ENCODE measurements around the gene TLK1. TPM values are rescaled to one million over a fixed set of nuclear protein-coding genes. Genes with fewer than 3 reads are reported as not detected.
A peak's percentile ranks its signal among the peaks of the same experiment; 100 is the strongest.

The TLK1 gene
- total and polyA plus RNA-seq, 9 of the 15 experiments (the other 6 are each of a cell fraction or from before 2014, with no cell fraction given), result 20.2 to 101 (median 40.5) TPM

DNA sequence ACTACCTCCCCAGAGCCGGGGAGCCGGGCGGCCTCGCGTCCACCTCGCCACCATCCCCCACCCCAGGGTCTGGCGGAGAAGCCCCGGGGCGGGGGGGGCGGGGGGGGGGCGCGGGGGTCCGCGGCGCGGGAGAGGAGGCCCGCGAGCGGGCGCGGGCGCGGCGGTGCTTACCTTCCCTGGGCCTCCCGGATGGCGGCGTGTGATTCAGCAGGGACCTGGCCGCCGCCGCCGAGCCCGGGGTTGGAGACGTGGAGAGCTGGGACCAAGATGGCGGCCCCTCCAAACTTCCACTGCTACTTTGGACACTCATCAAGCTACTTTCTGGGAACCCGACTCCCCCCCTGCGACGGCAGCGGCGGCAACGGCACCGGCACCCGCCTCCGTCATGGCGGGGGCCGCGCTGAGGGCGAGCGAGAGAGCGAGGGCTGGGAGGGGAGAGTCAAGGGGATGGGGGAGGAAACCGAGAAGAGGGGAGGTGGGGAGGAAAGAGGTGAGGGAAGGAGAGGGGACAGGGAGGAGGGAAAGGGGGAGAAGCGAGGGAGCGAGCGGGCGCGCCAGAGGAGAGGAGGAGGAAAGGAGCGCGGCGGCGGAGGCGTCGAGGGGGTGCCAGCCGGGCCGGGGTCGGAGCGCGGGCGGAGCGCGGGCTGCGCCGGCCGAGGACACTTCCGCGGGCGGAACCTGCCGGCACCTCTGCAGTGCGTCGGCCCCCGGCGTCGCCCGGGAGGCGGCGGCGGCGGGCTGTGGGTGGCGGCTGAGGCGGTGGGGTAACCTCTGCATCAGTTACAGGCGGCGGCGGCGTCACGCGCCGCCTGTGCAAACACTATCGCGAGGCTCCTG, at the start of gene TLK1 (continued):
- TF ChIP-seq, protein P1, sequence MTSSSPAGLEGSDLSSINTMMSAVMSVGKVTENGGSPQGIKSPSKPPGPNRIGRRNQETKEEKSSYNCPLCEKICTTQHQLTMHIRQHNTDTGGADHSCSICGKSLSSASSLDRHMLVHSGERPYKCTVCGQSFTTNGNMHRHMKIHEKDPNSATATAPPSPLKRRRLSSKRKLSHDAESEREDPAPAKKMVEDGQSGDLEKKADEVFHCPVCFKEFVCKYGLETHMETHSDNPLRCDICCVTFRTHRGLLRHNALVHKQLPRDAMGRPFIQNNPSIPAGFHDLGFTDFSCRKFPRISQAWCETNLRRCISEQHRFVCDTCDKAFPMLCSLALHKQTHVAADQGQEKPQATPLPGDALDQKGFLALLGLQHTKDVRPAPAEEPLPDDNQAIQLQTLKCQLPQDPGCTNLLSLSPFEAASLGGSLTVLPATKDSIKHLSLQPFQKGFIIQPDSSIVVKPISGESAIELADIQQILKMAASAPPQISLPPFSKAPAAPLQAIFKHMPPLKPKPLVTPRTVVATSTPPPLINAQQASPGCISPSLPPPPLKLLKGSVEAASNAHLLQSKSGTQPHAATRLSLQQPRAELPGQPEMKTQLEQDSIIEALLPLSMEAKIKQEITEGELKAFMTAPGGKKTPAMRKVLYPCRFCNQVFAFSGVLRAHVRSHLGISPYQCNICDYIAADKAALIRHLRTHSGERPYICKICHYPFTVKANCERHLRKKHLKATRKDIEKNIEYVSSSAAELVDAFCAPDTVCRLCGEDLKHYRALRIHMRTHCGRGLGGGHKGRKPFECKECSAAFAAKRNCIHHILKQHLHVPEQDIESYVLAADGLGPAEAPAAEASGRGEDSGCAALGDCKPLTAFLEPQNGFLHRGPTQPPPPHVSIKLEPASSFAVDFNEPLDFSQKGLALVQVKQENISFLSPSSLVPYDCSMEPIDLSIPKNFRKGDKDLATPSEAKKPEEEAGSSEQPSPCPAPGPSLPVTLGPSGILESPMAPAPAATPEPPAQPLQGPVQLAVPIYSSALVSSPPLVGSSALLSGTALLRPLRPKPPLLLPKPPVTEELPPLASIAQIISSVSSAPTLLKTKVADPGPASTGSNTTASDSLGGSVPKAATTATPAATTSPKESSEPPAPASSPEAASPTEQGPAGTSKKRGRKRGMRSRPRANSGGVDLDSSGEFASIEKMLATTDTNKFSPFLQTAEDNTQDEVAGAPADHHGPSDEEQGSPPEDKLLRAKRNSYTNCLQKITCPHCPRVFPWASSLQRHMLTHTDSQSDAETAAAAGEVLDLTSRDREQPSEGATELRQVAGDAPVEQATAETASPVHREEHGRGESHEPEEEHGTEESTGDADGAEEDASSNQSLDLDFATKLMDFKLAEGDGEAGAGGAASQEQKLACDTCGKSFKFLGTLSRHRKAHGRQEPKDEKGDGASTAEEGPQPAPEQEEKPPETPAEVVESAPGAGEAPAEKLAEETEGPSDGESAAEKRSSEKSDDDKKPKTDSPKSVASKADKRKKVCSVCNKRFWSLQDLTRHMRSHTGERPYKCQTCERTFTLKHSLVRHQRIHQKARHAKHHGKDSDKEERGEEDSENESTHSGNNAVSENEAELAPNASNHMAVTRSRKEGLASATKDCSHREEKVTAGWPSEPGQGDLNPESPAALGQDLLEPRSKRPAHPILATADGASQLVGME (CRISPR knock-in tag; IDR thresholded peaks at IDR 0.05), result peak; percentile 71; the same call in 1 of the 2 replicates
- TF ChIP-seq ZNF717 (CRISPR knock-in tag; IDR thresholded peaks at IDR 0.05), result no peak
- TF ChIP-seq ATF1 (CRISPR knock-in tag; IDR thresholded peaks at IDR 0.05), result no peak
- peak; percentile 37; the same call in 1 of the 2 replicates for TF ChIP-seq ATF1 (tag; IDR thresholded peaks at IDR 0.05)
- TF ChIP-seq RFX5 (IDR thresholded peaks at IDR 0.05; ENCODE audit: low read depth, low read length), result no peak
- TF ChIP-seq FOS (IDR thresholded peaks at IDR 0.05; ENCODE audit: extremely low read depth, insufficient read length), result no peak
- no peak for TF ChIP-seq PKNOX1 (IDR thresholded peaks at IDR 0.05)
- TF ChIP-seq MTA2 (IDR thresholded peaks at IDR 0.05; ENCODE audit: low read depth), result 0 out of 2 replicates have a peak, but pooled peaks have one; percentile 11
- TF ChIP-seq MYC (IDR thresholded peaks at IDR 0.05; ENCODE audit: low read depth, low read length), result no peak; the same call in none of the 2 replicates
- peak; percentile 22; the same call in 1 of the 2 replicates for TF ChIP-seq MYC (CRISPR knock-in tag; IDR thresholded peaks at IDR 0.05; ENCODE audit: borderline replicate concordance, low read depth)
- 0 out of 2 replicates have a peak, but pooled peaks have one; percentile 24 for TF ChIP-seq ZNF197 (CRISPR knock-in tag; IDR thresholded peaks at IDR 0.05; ENCODE audit: low read depth)

Measured in K562 (cell line).